IPS-NIHi7 (cell line): ENCODE results near the gene CLASRP.
"Not testable (repeated sequence)": the region's sequence is repeated elsewhere in the genome, so short reads cannot be mapped to it uniquely, and the experiment has no call there.

Experiments used
- DNase-seq: peaks from one replicate; pipeline ENCODE4 v3.0.0; 2012; ENCODE audit warnings: mixed read lengths; ENCODE audit errors: extremely low spot score

CLASRP gene, protein sequence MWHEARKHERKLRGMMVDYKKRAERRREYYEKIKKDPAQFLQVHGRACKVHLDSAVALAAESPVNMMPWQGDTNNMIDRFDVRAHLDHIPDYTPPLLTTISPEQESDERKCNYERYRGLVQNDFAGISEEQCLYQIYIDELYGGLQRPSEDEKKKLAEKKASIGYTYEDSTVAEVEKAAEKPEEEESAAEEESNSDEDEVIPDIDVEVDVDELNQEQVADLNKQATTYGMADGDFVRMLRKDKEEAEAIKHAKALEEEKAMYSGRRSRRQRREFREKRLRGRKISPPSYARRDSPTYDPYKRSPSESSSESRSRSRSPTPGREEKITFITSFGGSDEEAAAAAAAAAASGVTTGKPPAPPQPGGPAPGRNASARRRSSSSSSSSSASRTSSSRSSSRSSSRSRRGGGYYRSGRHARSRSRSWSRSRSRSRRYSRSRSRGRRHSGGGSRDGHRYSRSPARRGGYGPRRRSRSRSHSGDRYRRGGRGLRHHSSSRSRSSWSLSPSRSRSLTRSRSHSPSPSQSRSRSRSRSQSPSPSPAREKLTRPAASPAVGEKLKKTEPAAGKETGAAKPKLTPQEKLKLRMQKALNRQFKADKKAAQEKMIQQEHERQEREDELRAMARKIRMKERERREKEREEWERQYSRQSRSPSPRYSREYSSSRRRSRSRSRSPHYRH

DNA sequence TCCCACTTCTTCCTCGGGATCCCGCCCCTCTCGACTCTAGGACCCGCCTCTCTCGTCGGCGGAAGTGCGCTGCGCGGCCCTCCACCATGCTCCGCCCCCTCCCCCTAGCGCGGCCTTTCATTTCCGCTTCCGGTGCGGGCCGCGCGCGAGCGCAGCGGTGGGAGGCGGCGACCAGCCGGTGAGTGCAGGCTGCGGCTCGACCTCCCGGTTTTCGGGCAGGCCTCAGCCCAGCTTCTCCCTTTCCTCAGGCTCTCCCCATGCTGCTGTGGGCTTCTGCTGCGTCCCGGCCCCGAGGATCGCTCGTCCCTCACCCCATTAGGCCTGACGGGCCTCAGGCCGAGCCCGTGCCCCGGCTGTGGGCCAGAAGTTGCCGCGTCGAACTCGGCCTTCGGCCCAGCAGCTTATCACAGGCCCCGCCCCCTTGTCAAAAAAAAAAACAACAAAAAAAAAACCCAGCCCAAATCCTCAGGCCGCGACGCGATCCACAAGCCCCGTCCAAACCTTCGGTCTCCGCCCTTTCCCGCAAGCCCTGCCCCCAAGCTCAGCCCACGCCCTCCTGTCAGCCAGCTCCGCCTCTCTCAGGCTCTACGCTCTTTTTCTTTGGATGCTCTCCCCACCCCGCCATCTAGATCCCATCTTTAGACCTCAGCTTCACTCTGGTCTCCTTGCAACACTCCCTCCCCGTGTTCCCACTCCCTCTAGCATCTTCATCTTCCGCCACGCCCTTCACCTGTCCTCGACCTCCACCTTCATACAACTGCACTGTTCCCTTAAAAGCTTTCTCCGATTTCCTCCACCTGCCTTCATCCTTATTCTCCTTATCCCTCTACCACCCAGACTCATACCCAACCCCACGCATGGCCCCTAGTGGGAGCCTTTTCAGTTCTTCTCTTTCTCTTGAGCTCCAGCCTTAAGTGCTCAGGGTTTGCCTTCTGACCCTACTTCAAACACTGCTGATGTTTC lies at the start of gene CLASRP:
Gene CLASRP, plus strand, starts transcription at position 115 of the 963 bp plus-strand sequence. CDS start 1,168 bp downstream, outside the sequence.
- DNase-seq = peak; percentile 96

DNA sequence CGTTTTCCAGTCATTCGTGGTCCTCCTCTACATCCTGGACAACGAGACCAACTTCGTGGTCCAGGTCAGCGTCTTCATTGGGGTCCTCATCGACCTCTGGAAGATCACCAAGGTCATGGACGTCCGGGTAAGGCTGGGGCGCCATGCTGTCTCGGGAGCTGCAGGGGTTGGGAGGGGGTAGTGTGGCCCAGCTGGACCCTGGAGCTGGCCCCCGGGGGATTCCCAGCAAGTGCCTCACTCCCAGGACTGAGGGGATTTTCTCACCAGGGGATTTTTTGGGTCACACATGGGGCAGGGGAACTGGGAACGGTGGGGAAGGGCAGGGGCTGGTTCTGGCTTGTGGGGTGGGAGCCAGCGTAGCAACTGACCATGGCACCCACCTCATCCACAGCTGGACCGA lies 48.4 kb upstream of the CLASRP start:
- no peak for DNase-seq

DNA sequence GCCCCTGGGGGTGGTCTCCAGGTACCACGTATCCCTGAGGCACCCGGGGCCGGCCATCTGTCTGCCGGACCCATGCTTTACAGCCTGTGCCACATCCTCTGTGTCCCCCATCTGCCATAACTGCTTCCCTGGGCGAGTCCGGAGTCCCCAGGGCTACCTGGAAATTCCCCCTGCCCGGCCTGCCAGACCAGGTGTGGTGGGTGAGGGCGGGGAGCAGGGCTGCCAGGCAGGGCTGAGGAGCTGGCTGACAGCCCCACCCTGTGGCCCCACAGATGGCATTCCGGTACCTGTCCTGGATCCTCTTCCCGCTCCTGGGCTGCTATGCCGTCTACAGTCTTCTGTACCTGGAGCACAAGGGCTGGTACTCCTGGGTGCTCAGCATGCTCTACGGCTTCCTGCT lies 47.9 kb upstream of the CLASRP start:
- DNase-seq = no peak

DNA sequence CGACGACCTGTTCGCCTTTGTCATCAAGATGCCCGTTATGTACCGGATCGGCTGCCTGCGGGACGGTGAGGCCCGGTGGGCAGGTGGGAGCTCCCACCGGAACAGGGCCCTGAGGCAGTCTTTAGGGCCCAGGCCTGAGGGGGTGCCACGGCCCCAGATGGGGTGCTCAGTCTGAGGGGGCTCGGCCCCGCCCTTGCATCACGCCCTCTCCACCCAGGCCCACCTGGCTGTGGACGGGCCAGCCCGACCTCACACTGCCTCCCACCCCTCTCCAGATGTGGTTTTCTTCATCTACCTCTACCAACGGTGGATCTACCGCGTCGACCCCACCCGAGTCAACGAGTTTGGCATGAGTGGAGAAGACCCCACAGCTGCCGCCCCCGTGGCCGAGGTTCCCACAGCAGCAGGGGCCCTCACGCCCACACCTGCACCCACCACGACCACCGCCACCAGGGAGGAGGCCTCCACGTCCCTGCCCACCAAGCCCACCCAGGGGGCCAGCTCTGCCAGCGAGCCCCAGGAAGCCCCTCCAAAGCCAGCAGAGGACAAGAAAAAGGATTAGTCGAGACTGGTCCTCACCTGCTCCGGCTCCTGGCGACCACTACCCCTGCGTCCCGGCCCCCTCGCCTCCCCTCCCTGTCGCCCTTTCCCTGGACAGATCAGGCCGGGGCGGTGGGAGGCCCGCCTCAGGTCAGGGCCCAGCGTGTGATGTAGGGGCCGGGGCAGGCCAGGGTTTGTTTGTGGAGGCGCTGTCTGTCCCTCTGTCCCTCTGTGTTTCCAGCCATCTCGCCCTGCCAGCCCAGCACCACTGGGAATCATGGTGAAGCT lies 46.3 kb upstream of the CLASRP start:
- DNase-seq = no peak

DNA sequence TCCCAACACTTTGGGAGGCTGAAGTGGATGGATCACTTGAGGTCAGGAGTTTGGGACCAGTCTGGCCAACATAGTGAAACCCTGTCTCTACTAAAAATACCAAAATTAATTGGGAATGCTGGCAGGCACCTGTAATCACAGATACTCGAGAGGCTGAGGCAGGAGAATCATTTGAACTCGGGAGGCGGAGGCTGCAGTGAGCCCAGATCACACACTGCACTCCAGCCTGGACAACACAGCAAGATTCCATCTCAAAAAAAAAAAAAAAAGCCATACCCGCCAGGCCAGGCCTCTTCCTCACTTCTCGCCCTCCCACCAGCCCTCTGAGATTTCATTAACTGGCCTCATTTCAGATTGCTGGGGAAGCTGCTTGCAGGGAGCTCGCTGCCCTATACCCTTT lies 45.3 kb upstream of the CLASRP start:
- no peak for DNase-seq

DNA sequence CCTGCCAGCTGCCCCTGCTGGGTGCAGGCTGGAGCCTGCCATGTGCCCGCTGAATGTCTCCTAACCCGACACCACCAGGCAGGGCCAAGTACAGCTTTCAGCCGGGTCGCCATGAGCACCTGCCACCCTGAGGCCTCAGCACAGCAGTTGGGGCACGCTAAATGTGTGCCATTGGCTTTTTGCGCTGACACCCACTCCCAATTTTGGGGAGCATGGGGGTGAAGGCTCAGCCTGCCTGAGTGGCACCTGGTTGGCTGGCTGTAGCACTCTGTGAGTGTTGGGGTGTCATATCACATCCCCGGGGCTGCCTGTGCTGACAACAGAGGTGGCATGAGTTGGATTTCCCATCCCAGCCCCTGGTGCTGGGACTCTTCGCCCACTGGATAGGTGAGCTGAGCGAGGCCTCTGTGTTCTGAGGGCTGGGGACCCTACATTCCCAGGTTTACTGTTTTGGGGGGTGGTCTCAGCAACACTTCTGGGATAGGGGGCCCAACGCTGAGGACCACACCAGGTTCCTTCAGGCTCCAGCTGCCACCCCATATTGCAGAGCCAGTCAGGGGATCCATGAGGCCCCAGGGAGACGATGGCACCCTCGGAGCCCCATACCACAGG lies 44.8 kb upstream of the CLASRP start:
- DNase-seq = no peak

DNA sequence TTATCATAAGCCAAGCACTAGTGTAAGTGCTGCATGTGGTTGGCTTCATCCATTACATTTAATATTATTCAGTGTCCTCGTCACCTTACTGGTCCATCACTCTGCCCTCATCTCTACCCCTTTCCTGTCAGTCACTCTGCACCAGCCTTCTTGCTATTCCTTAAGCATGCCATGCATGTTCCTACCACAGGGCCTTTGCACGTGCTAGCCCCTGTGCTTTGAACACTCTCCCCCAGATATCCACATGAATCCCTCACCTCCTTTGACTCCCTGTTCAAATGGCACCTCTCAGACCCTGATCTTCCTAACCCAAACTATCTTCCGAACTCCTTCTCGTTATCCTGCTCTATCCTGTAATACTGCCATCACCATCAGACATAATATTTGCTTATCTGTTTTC lies 40.8 kb upstream of the CLASRP start:
- no peak for DNase-seq

DNA sequence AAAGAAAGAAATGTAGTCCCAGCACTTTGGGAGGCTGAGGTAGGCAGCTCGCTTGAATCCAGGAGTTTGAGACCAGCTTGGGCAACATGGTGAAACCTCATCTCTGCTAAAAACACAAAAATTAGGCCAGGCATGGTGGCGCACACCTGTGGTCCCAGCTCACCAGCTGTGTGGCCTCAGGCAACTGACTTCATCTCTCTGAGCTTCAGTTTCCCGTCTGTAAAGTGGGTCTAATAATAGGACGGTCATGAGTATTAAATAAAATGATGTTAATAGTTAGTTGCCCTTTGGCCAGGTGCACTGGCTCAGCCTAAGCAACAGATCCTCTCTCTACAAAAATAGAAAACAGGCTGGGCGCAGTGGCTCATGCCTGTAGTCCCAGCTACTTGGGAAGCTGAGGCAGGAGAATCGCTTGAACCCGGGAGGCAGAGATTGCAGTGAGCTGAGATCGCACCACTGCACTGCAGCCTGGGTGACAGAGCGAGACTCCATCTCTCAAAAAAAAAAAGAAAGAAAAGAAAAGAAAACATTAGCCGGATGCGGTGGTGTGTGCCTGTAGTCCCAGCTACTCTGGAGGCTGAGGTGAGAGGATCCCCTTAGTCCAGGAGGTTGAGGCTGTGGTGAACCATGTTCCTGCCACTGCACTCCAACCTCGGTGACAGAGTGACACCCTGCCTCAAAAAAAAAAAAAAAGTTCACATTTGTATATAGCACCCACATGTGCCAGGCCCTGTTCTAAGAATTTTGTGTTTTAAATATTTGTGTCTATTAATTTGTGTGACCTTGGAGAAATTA lies 39.5 kb upstream of the CLASRP start:
- DNase-seq = not testable (repeated sequence)

DNA sequence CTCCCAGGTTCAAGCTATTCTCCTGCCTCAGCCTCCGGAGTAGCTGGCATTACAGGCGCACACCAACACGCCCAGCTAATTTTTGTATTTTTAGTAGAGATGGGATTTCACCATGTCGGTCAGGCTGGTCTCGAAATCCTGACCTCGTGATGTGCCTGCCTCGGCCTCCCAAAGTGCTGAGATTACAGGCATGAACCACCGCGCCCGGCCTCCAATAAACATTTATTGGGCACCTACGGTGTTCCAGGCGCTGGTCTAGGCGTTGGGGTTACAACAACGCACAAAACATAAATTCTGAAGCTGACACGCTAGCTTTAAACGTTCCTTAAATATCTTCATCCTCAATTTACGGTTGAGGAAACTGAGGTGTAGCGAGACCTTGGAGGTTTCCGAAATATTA lies 38.2 kb upstream of the CLASRP start:
- DNase-seq = not testable (repeated sequence)

DNA sequence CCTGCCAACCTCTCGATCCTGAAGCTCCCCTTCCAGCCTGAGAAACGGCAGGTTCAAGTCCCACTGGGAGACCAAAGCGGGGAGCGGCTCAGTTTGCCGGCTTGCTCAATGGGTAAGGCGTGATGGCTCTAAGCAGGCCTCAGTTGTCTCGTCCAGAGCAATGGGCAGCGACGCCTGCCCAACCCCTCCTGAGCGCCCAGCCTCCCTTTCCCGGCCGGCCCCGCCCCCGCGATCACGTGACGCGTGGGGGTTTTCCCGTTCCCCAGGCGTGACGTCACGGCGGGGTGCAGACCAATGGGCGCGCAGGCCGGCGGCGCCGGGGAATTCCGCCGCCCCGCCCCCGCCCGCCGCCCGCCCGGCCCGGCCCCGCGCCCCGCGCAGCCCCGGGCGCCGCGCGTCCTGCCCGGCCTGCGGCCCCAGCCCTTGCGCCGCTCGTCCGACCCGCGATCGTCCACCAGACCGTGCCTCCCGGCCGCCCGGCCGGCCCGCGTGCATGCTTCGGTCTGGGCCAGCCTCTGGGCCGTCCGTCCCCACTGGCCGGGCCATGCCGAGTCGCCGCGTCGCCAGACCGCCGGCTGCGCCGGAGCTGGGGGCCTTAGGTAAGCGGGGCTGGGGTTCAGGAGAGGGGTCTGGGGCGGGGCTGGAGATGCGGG lies 37.6 kb upstream of the CLASRP start, which contains the start of gene RELB:
Gene RELB, plus strand, starts transcription at position 378 of the 653 bp plus-strand sequence. Its CDS starts 116 bp downstream, at position 494.
- peak; percentile 100 for DNase-seq

DNA sequence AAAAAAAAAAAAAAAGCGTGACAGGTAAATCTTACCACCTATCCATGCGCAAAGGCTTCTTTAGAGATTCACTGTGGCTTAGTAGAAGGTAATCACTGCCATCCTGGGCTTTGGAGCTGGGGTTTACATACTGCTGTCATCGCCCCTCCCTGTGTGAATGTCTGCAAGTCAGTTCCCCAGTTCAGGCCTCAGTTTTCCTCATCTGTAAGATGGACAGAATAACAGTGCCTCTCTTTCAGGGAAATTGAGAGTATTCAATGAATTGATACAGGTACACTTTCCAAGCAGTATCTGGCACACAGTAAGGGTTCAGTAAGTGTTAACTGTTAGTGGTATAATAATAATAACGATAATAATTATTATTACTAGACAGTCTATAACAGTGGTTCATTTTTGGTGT lies 35.4 kb upstream of the CLASRP start:
- no peak for DNase-seq

DNA sequence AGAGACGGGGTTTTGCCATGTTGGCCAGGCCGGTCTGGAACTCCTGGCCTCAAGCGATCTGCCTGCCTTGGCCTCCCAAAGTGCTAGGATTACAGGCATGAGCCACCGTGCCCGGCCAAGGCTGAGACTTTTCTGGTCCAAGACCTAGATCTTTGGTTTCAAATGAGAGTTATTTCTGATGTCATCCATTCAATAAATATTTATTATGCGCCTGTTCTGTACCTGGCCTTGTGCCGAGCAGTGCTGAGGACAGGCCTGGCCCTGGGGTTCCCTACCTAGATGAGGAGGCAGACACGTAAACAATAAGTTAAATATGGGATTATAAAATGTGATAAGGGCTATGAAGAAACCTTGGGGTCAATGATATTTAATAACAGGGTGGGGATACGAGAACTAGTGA lies 33.1 kb upstream of the CLASRP start:
- no peak for DNase-seq

DNA sequence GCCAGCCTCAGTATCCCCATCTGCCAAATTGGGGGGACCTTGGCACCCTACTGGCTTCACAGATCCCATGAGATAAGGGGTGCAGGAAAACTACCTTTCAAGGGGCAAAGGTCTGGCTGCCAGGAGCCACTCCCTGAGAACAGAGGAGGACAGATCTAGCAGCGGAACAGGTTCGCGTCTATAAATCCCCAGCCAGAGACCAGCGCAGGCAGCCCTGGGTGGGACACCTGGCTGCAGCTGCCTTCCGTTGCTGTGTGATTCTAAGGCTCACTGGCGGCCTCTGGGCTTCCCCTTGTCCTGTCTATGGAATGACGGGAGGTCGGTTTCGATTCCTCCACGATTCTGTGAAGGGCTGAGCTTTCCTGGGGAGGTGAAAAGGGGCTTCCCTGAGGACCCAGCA lies 30.3 kb upstream of the CLASRP start:
- DNase-seq = no peak

DNA sequence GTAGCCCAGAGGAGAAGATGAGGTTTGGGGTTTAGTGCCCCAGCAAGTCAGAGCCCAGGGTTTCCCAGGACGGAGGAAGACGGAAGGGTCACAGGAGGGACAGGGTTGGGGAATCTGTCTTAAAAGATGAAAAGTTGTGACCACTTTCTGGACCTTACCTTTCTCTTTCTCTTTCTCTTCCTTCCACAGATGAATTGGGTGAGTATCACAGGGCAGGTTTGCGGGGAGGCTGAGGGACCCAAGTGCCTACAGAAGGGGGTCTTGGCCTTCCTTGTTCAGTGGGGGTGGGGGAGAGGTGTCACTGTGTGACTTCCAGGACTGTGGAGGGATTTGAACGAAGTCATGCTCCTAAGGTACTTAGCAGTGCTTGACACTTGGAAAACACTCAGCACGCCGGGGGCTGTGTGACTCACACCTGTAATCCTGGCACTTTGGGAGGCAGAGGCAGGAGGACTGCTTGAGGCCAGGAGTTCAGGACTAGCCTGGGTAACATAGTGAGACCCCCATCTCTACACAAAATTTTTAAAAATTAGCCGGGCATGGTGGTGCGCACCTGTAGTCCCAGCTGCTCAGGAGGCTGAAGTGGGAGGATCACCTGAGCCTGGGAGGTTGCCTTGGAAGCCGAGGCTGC lies 29.1 kb upstream of the CLASRP start:
- DNase-seq = no peak

DNA sequence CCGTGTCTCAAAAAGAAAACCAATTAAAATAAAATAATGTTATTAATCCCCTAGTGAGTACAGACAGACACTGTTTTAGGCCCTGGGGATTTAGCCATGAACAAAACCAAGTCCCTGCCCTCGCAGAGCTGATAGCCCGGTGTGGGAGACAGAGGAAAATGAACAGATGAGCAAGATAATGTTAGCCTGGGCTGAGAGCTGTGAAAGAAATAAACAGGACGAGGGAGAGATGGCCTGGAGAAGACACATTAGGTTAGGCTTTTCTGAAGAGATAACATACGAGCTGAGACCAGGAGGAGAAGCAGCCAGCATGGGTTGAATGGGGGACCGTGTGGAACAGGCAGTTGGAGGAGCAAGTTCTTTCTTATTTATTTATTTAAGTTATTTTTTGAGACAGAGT lies 28.5 kb upstream of the CLASRP start:
- no peak for DNase-seq

DNA sequence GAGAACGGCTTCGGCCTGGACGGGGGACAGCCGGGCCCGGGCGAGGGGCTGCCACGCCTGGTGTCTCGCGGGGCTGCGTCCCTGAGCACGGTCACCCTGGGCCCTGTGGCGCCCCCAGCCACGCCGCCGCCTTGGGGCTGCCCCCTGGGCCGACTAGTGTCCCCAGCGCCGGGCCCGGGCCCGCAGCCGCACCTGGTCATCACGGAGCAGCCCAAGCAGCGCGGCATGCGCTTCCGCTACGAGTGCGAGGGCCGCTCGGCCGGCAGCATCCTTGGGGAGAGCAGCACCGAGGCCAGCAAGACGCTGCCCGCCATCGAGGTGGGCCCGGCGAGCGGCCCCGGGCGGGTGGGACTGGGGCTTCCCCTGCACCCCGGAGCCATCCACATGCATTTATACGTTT lies 26.9 kb upstream of the CLASRP start:
- DNase-seq = no peak

DNA sequence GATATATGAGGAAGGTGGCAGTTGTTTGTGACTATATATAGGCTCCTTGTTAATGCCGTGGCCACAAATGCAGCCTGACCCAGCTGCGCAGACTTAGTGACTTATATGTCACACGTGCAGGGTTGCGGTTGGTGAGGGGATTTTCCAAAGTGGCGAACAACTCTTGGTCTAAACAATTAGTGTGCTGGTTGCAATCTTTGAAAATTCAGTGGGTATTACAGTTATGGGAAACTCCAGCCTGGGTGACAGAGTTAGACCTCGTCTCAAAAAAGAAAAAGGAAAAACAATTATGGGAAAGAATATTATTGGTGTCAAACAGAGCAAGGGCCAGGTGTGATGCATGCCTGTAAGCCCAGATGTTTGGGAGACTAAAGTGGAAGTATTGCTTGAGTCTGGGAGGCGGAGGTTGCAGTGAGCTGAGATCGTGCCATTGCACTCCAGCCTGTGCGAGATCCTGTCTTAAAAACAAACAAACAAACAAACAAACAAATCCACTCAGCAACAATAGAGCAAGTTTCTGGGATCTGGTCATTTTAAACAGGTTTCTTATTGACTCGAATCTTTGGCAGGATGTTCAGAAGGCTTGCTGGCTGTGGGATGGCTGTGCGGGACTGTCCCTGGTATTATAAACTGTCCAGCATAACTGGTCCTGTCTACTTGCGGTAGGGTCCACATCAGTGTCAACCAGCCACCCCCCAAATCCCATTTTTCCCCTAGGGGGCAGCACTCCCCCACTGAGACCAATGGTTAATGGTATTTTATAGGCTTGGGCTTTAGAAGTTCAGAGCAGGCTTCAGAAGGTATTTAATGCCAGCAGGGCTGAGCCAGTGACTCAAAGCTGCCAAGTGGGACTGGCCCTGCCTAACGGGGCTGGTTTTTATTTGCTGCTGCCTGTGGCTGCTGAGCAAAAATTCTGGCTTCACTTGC lies 22.2 kb upstream of the CLASRP start:
- DNase-seq = peak; percentile 84

DNA sequence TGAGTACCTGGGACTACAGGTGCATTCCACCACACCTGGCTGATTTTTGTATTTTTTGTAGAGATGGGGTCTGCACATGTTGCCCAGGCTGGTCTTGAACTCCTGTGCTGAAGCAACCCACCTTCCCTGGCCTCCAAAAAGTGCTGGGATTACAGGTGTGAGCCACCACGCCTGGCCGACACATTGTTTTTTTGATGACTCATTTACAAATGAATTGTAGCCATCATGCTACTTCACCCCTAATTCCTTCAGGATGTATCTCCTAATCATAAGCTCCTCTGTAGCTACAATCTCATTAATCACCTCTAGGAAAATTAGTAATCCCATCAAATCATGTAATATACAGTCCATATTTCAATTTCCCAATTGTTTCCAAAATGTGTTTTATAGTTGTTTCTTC lies 19.7 kb upstream of the CLASRP start:
- DNase-seq = no peak
